K562 (cell line): ENCODE data around the gene ENDOD1. TPM values are rescaled to one million over a fixed set of nuclear protein-coding genes. Genes with fewer than 3 reads are reported as not detected.

ENCODE experiments used
- ARID1B ChIP-seq: fragments of 450-650 bp; IDR thresholded peaks from 2 replicates; pipeline ENCODE4 v1.6.1; 2016; ENCODE audit warnings: antibody characterized with exemption, mild to moderate bottlenecking, inconsistent platforms
- BCL6 ChIP-seq: fragments of 250-450 bp; sonication (Bioruptor Pico); IDR thresholded peaks from 2 replicates; pipeline ENCODE4 v1.4.0; 2020
- DNMT1 ChIP-seq: fragments of 450-650 bp; IDR thresholded peaks from 2 replicates; pipeline ENCODE4 v1.6.1; 2016; ENCODE audit warnings: antibody characterized with exemption, mild to moderate bottlenecking
- EP400 ChIP-seq: fragments of 450-650 bp; IDR thresholded peaks from 2 replicates; pipeline ENCODE4 v1.6.1; 2017; ENCODE audit warnings: antibody characterized with exemption, mild to moderate bottlenecking, moderate library complexity
- GABPB2 ChIP-seq: fragments of 250-450 bp; sonication (Bioruptor Pico); conservative IDR thresholded peaks from 2 replicates; pipeline ENCODE4 v1.5.1; 2021; ENCODE audit warnings: mild to moderate bottlenecking
- KHSRP ChIP-seq: fragments of 450-650 bp; IDR thresholded peaks from 2 replicates; pipeline ENCODE4 v1.6.1; 2017
- KLF10 ChIP-seq: fragments of 250-450 bp; sonication (Bioruptor Pico); IDR thresholded peaks from 2 replicates; pipeline ENCODE4 v1.6.1; 2021; ENCODE audit warnings: matching md5 sums
- NEUROD1 ChIP-seq: fragments of 150-350 bp; IDR thresholded peaks from 2 replicates; pipeline ENCODE4 v1.6.1; 2014; ENCODE audit warnings: borderline replicate concordance, low read length, low read depth; ENCODE audit not compliant: partially characterized antibody
- NFIX ChIP-seq: fragments of 250-450 bp; sonication (Bioruptor Pico); IDR thresholded peaks from 2 replicates; pipeline ENCODE4 v1.4.0; 2020; ENCODE audit warnings: low read depth, mild to moderate bottlenecking, moderate library complexity
- NFYB ChIP-seq: IDR thresholded peaks from 2 replicates; pipeline ENCODE4 v1.6.1; 2011; ENCODE audit warnings: mild to moderate bottlenecking, moderate library complexity; ENCODE audit not compliant: insufficient read length; ENCODE audit errors: extremely low read depth
- POLR3G ChIP-seq: IDR thresholded peaks from 2 replicates; pipeline ENCODE4 v1.6.1; 2011; ENCODE audit not compliant: insufficient read length, insufficient replicate concordance; ENCODE audit errors: extremely low read depth
- PRPF4 ChIP-seq: fragments of 200-400 bp; formaldehyde crosslinking; IDR thresholded peaks from one replicate; pipeline ENCODE4 v1.6.1; 2017; ENCODE audit warnings: low read length, low read depth, mild to moderate bottlenecking; ENCODE audit not compliant: insufficient read depth, poor library complexity, severe bottlenecking
- RAD21 ChIP-seq, 2 experiments: fragments of 250-450 bp in 1 of 2; fragments of 450-650 bp in 1 of 2; sonication (Bioruptor Pico) in 1 of 2; formaldehyde crosslinking in 1 of 2; IDR thresholded peaks in 1 of 2; conservative IDR thresholded peaks in 1 of 2; 2 replicates each; pipeline versions ENCODE4 v1.4.0 to v1.8.0; 2020 to 2022; ENCODE audit warnings: mild to moderate bottlenecking in 2 of 2, moderate library complexity in 1 of 2
- RUNX1 ChIP-seq: sonication (generic); IDR thresholded peaks from 2 replicates; pipeline ENCODE4 v1.6.1; 2016; ENCODE audit warnings: antibody characterized with exemption, low read depth
- SIRT6 ChIP-seq: IDR thresholded peaks from one replicate; pipeline ENCODE4 v1.6.1; 2012; ENCODE audit warnings: low read depth, mild to moderate bottlenecking, control low read depth, inconsistent platforms, low read length, moderate library complexity
- SMC3 ChIP-seq: conservative IDR thresholded peaks from 2 replicates; pipeline ENCODE4 v1.6.1; 2011; ENCODE audit warnings: low read depth, low read length, improper control_type of control experiment; ENCODE audit not compliant: insufficient read depth
- SPI1 ChIP-seq: IDR thresholded peaks from 2 replicates; pipeline ENCODE4 v1.6.1; 2011; ENCODE audit warnings: low read depth, low read length, control low read depth, borderline replicate concordance
- SRF ChIP-seq, 2 experiments: fragments of 250-450, 450-650 bp in 1 of 2; sonication (Bioruptor Pico) in 1 of 2; sonication (generic) in 1 of 2; formaldehyde crosslinking; IDR thresholded peaks; 2 replicates each; pipeline versions ENCODE4 v1.5.0 to v1.5.1; 2020 to 2022; ENCODE audit warnings: mild to moderate bottlenecking in 1 of 2, missing genetic modification reagents in 1 of 2
- SRSF7 ChIP-seq: fragments of 200-400 bp; formaldehyde crosslinking; optimal IDR thresholded peaks from 2 replicates; pipeline ENCODE3; 2017; ENCODE audit warnings: mild to moderate bottlenecking, low read depth, low read length
- STAT5B ChIP-seq: fragments of 250-450 bp; sonication (Bioruptor Pico); IDR thresholded peaks from 2 replicates; pipeline ENCODE4 v1.8.0; 2021; ENCODE audit warnings: mild to moderate bottlenecking, inconsistent platforms
- TAF9B ChIP-seq: fragments of 450-650 bp; IDR thresholded peaks from 2 replicates; pipeline ENCODE4 v1.6.1; 2018; ENCODE audit warnings: mild to moderate bottlenecking; ENCODE audit not compliant: partially characterized antibody
- TCF3 ChIP-seq: sonication (generic); formaldehyde crosslinking; IDR thresholded peaks from 2 replicates; pipeline ENCODE4 v1.4.0; 2020; ENCODE audit warnings: mild to moderate bottlenecking, missing genetic modification reagents
- TFAM ChIP-seq: fragments of 250-450 bp; sonication (Bioruptor Pico); conservative IDR thresholded peaks from 2 replicates; pipeline ENCODE4 v1.5.0; 2021; ENCODE audit warnings: mild to moderate bottlenecking, moderate library complexity
- ZNF197 ChIP-seq: fragments of 200-800 bp; sonication (Bioruptor generic); IDR thresholded peaks from 2 replicates; pipeline ENCODE4 v1.6.1; 2016; ENCODE audit warnings: low read depth, missing genetic modification characterization, missing compliant biosample characterization
- polyA plus RNA-seq, 8 experiments: library from polyadenylated mRNA; depleted of rRNA in 4 of 8; stranded (reverse) in 5 of 8; unstranded in 3 of 8; fragments of >200 nt; fragmentation: Nextera tagmentation in 2 of 8; fragmentation: Illumina TruSeq in 1 of 8; extraction: Ambion mirVana in 2 of 8; extraction: Trizol in 1 of 8; gene quantifications; 2 replicates each; pipeline versions ENCODE4 v1.2.1 to v1.2.3, GENCODE V29; 2011 to 2014; ENCODE audit warnings: inconsistent platforms in 1 of 8, missing spikeins in 1 of 8
- total RNA-seq, 7 experiments: library from RNA; depleted of rRNA in 6 of 7; stranded (reverse); fragments of >200 nt in 6 of 7; fragmentation: Illumina TruSeq in 2 of 7; extraction: Trizol in 2 of 7; gene quantifications; 2 replicates each; pipeline versions ENCODE4 v1.2.1 to v1.2.3, GENCODE V29; 2011 to 2021; ENCODE audit warnings: low replicate concordance in 1 of 7
- TF ChIP-seq, protein P1 (sequence below), 2 experiments: IDR thresholded peaks; 2 replicates each; pipeline ENCODE4 v1.6.1; 2012; ENCODE audit warnings: improper control_type of control experiment in 2 of 2, low read depth in 2 of 2, low read length in 2 of 2, borderline replicate concordance in 1 of 2
- TF ChIP-seq, protein P2 (sequence below): fragments of 450-650 bp; IDR thresholded peaks from 2 replicates; pipeline ENCODE4 v1.6.1; 2016; ENCODE audit warnings: antibody characterized with exemption

ENDOD1 gene
- total and polyA plus RNA-seq, 9 of the 15 experiments (the other 6 are each of a cell fraction or from before 2014, with no cell fraction given) = 4.2 to 11.8 (median 9.3) TPM

DNA sequence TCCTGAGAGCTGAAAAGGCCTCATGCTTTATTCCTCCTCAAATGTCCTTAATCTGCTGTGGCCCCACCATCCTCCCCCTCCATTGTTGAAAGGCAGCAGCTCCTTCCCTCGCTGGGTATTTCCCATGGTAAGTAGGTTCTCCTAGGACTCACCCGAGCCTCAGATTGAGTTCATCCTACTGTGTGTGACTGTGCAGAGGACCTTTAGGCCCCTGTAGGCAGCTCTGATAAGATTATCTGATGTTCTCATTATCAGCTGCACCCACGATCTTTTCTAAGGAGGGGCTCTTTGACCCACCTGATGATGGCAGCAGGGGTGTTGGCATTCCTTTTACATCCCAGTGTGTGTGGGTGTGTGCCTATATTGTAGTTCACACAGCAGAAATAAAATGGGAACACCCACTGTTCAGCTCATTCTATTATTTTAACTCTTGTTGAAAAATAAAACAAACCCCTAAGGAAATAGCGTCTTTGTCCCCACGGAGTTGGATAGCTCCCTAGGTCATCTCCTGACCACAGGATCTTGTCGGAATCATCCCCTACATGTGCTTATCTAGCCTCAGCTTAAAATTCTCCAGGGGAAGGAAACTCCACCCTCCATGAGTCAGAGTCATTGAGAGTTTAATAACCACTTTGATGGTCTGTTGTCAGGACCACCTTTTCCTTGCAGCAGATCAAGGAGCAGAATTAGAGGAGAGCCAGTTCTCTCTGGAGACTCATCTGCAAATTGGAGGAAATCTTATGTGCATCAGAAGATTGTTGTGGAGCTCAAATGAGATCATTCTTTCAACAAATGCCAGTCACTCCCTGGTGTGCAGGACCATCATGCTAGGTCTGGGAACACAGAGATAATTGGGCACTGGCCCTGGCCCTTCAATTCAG lies 19.3 kb downstream of the ENDOD1 start (continued):
- TF ChIP-seq TFAM = no peak
- no peak for TF ChIP-seq POLR3G
- no peak for TF ChIP-seq SIRT6
- peak; percentile 93 for TF ChIP-seq TCF3 (CRISPR knock-in tag)
- TF ChIP-seq NEUROD1 = peak; percentile 68
- TF ChIP-seq RAD21 (CRISPR knock-in tag; conservative IDR thresholded peaks at IDR 0.05 in 1 of 2, IDR thresholded peaks at IDR 0.05 in 1 of 2) = no peak
- no peak for TF ChIP-seq DNMT1
- TF ChIP-seq KHSRP = no peak
- TF ChIP-seq SRF (CRISPR knock-in tag; IDR thresholded peaks at IDR 0.05) = no peak
- TF ChIP-seq RUNX1 = no peak
- no peak for TF ChIP-seq GABPB2 (CRISPR knock-in tag)
- TF ChIP-seq KLF10 (CRISPR knock-in tag) = no peak
- no peak for TF ChIP-seq SRSF7
- TF ChIP-seq SPI1 = no peak
- TF ChIP-seq NFYB = no peak
- no peak for TF ChIP-seq STAT5B (CRISPR knock-in tag)
- TF ChIP-seq, protein P1, sequence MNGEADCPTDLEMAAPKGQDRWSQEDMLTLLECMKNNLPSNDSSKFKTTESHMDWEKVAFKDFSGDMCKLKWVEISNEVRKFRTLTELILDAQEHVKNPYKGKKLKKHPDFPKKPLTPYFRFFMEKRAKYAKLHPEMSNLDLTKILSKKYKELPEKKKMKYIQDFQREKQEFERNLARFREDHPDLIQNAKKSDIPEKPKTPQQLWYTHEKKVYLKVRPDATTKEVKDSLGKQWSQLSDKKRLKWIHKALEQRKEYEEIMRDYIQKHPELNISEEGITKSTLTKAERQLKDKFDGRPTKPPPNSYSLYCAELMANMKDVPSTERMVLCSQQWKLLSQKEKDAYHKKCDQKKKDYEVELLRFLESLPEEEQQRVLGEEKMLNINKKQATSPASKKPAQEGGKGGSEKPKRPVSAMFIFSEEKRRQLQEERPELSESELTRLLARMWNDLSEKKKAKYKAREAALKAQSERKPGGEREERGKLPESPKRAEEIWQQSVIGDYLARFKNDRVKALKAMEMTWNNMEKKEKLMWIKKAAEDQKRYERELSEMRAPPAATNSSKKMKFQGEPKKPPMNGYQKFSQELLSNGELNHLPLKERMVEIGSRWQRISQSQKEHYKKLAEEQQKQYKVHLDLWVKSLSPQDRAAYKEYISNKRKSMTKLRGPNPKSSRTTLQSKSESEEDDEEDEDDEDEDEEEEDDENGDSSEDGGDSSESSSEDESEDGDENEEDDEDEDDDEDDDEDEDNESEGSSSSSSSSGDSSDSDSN (IDR thresholded peaks at IDR 0.05; ENCODE audit: borderline replicate concordance in 1 of 2, low read depth in 2 of 2, low read length in 2 of 2) = 0 out of 4 replicates have a peak, but pooled peaks have one; percentile 26 to 53
- TF ChIP-seq BCL6 (CRISPR knock-in tag) = no peak
- no peak for TF ChIP-seq SMC3
- no peak for TF ChIP-seq TAF9B
- TF ChIP-seq ZNF197 (CRISPR knock-in tag) = no peak
- peak; percentile 43; the same call in 1 of the 2 replicates for TF ChIP-seq EP400
- TF ChIP-seq NFIX (CRISPR knock-in tag) = no peak
- TF ChIP-seq ARID1B = peak; percentile 97
- TF ChIP-seq PRPF4 = no peak
- TF ChIP-seq, protein P2, sequence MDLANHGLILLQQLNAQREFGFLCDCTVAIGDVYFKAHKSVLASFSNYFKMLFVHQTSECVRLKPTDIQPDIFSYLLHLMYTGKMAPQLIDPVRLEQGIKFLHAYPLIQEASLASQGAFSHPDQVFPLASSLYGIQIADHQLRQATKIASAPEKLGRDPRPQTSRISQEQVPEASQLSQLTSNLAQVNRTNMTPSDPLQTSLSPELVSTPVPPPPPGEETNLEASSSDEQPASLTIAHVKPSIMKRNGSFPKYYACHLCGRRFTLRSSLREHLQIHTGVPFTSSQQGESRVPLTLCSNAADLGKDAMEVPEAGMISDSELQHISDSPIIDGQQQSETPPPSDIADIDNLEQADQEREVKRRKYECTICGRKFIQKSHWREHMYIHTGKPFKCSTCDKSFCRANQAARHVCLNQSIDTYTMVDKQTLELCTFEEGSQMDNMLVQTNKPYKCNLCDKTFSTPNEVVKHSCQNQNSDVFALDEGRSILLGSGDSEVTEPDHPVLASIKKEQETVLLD = 0 out of 2 replicates have a peak, but pooled peaks have one; percentile 14
